Keratinocyte (primary cell): ENCODE results near the gene LMBR1. TPM values are rescaled to one million over a fixed set of nuclear protein-coding genes. Genes with fewer than 3 reads are reported as not detected.

Experiments used
- DNase-seq: peaks from one replicate; pipeline ENCODE4 v3.0.0-alpha.2; 2011; ENCODE audit warnings: low read depth, missing footprints, low spot score
- FAIRE-seq: peaks from 2 replicates; lab custom pipeline; 2011; peaks lifted over from hg19 to GRCh38; lab: Jason Lieb, UNC
- H2AFZ ChIP-seq: 2 replicates; pipeline ENCODE4 v1.6.0; 2012; ENCODE audit warnings: low read length, control low read depth, inconsistent platforms; ENCODE audit not compliant: control insufficient read depth
- H3K27ac ChIP-seq: 2 replicates; pipeline ENCODE4 v1.5.1; 2011; ENCODE audit warnings: low read length; ENCODE audit not compliant: control insufficient read depth, insufficient read depth
- H3K27me3 ChIP-seq: 3 replicates; pipeline ENCODE4 v1.6.0; 2011; ENCODE audit warnings: low read length; ENCODE audit not compliant: control insufficient read depth, insufficient read depth; ENCODE audit errors: extremely low read depth
- H3K36me3 ChIP-seq, 2 experiments: 2 replicates in 1 of 2; 3 replicates in 1 of 2; pipeline ENCODE4 v1.5.1; 2011; ENCODE audit warnings: low read length in 2 of 2, mild to moderate bottlenecking in 1 of 2; ENCODE audit not compliant: control insufficient read depth in 2 of 2, insufficient read depth in 2 of 2; ENCODE audit errors: extremely low read depth in 1 of 2
- H3K4me1 ChIP-seq: 3 replicates; pipeline ENCODE4 v1.5.1; 2011; ENCODE audit warnings: low read length; ENCODE audit not compliant: control insufficient read depth, insufficient read depth; ENCODE audit errors: extremely low read depth
- H3K4me2 ChIP-seq: 3 replicates; pipeline ENCODE4 v1.6.0; 2011; ENCODE audit warnings: low read depth, low read length; ENCODE audit not compliant: control insufficient read depth, insufficient read depth; ENCODE audit errors: extremely low read depth
- H3K4me3 ChIP-seq, 3 experiments: fragments of 200-600 bp in 1 of 3; sonication (generic) in 1 of 3; 2 replicates in 2 of 3; 3 replicates in 1 of 3; pipeline ENCODE4 v1.5.1; 2011 to 2016; ENCODE audit warnings: low read length in 3 of 3, mild to moderate bottlenecking in 3 of 3, control low read depth in 2 of 3, inconsistent platforms in 1 of 3, low read depth in 1 of 3, mixed read lengths in 1 of 3, mixed run types in 1 of 3, moderate library complexity in 1 of 3; ENCODE audit not compliant: control insufficient read depth in 2 of 3, insufficient read depth in 2 of 3; ENCODE audit errors: extremely low read depth in 1 of 3
- H3K79me2 ChIP-seq: 2 replicates; pipeline ENCODE4 v1.6.0; 2012; ENCODE audit warnings: low read length; ENCODE audit not compliant: control insufficient read depth, insufficient read depth
- H3K9ac ChIP-seq: 3 replicates; pipeline ENCODE4 v1.6.0; 2011; ENCODE audit warnings: low read length; ENCODE audit not compliant: control insufficient read depth, insufficient read depth; ENCODE audit errors: extremely low read depth
- H3K9me1 ChIP-seq: 3 replicates; pipeline ENCODE4 v1.6.0; 2011; ENCODE audit warnings: low read length; ENCODE audit not compliant: control insufficient read depth, insufficient read depth; ENCODE audit errors: extremely low read depth
- H3K9me3 ChIP-seq: 2 replicates; pipeline ENCODE4 v1.5.1; 2012; ENCODE audit warnings: low read depth, low read length; ENCODE audit not compliant: control insufficient read depth
- H4K20me1 ChIP-seq: 3 replicates; pipeline ENCODE4 v1.6.0; 2011; ENCODE audit warnings: low read length; ENCODE audit not compliant: control insufficient read depth, insufficient read depth; ENCODE audit errors: extremely low read depth
- EZH2 ChIP-seq: IDR thresholded peaks from one replicate; pipeline ENCODE4 v1.6.1; 2012; ENCODE audit warnings: inconsistent platforms, mild to moderate bottlenecking, low read length, moderate library complexity
- dilution Hi-C: fragments of 300-500 bp; cut with MboI; formaldehyde crosslinking; loops from one replicate; pipeline ENCODE4 v1.7.0; 2020; ENCODE audit warnings: low sequenced_read_pairs; ENCODE audit not compliant: extremely low pct_ligation_motif_present
- polyA plus RNA-seq, 5 experiments: library from polyadenylated mRNA; depleted of rRNA in 3 of 5; stranded (reverse) in 3 of 5; stranded (forward) in 1 of 5; unstranded in 1 of 5; fragments of >200 nt; gene quantifications; 1 replicate in 1 of 5; 2 replicates in 3 of 5; 3 replicates in 1 of 5; pipeline versions ENCODE4 v1.2.1 to v1.2.3, GENCODE V29; 2011 to 2012; ENCODE audit warnings: missing spikeins in 2 of 5, low read depth in 1 of 5, low replicate concordance in 1 of 5
- TF ChIP-seq, protein P1 (sequence below), 3 experiments: IDR thresholded peaks in 1 of 3; conservative IDR thresholded peaks in 1 of 3; optimal IDR thresholded peaks in 1 of 3; 2 replicates in 2 of 3; 3 replicates in 1 of 3; pipeline versions ENCODE3 to v1.5.1; 2011; ENCODE audit warnings: low read length in 3 of 3, mild to moderate bottlenecking in 3 of 3, moderate library complexity in 2 of 3, control low read depth in 1 of 3, inconsistent platforms in 1 of 3; ENCODE audit not compliant: insufficient read depth in 2 of 3; ENCODE audit errors: extremely low read depth in 1 of 3

LMBR1 gene
- polyA plus RNA-seq, 1 donor (not counting 4 experiments of a cell fraction or from before 2014, with no cell fraction given) = 30.2 TPM

DNA sequence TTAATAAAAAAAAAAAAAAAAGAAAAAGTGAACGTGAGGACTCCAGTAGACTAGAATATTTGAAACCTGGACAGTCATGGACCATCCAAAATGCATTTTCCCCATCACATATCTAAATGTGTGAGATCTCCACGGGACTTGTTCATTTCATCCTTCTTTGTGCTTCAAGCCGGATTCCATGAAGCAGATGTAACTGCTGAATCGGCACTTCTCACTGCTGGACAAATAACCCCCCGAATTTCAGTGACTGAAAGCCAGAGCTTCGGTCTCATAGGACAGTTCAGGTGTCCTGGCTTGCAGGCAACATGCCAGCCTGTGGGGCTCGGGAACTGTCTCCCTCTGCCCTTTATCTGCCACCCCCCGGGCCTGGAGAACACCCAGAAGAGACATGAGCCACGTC lies 219.1 kb downstream of the LMBR1 start:
- FAIRE-seq = no peak
- dilution Hi-C loops = no loop called here

DNA sequence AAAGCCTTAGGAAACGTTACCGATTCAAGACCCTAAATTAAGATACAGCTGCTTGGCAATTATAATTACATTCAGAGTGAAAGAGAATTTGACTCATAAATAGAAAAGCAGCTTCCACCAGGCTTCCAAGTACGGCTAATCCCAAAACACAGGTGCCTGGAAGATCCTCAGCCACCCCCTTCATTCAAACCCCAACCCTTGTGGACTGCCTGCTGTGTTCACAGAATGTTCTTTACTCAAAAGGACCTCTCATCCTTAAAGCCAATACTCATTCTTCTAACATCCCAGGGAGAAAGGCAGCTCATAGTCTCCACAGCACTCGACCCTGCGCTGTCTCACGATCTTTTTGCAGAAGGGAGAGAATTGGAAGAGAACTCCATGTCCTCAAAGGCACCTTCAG lies 219.5 kb downstream of the LMBR1 start:
- no peak overlapping the region for H3K4me2 ChIP-seq
- no peaks in the 10 kb centered on the region for H3K27me3 ChIP-seq
- H2AFZ ChIP-seq = no peak overlapping the region
- no peaks in the 10 kb centered on the region for H3K9me3 ChIP-seq
- FAIRE-seq = no peak
- H3K4me3 ChIP-seq = no peak overlapping the region
- DNase-seq = no peak
- H3K79me2 ChIP-seq = no peaks in the 10 kb centered on the region
- no peak overlapping the region for H3K9ac ChIP-seq
- TF ChIP-seq, protein P1, sequence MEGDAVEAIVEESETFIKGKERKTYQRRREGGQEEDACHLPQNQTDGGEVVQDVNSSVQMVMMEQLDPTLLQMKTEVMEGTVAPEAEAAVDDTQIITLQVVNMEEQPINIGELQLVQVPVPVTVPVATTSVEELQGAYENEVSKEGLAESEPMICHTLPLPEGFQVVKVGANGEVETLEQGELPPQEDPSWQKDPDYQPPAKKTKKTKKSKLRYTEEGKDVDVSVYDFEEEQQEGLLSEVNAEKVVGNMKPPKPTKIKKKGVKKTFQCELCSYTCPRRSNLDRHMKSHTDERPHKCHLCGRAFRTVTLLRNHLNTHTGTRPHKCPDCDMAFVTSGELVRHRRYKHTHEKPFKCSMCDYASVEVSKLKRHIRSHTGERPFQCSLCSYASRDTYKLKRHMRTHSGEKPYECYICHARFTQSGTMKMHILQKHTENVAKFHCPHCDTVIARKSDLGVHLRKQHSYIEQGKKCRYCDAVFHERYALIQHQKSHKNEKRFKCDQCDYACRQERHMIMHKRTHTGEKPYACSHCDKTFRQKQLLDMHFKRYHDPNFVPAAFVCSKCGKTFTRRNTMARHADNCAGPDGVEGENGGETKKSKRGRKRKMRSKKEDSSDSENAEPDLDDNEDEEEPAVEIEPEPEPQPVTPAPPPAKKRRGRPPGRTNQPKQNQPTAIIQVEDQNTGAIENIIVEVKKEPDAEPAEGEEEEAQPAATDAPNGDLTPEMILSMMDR (optimal IDR thresholded peaks at IDR 0.05 in 1 of 3, IDR thresholded peaks at IDR 0.05 in 1 of 3, conservative IDR thresholded peaks at IDR 0.05 in 1 of 3; ENCODE audit: extremely low read depth in 1 of 3, insufficient read depth in 2 of 3, low read length in 3 of 3) = no peak
- TF ChIP-seq EZH2 = no peak
- H4K20me1 ChIP-seq = no peaks in the 10 kb centered on the region
- H3K27ac ChIP-seq = no peak overlapping the region
- H3K36me3 ChIP-seq = peaks cover 0 to 5% of the 10 kb centered on the region in 2 experiments
- H3K4me1 ChIP-seq = no peaks in the 10 kb centered on the region
- H3K9me1 ChIP-seq = no peaks in the 10 kb centered on the region
- dilution Hi-C loops = no loop called here

More for the DNA sequence above, 219.1 kb downstream of the LMBR1 start:
- Histone ChIP-seq H3K4me3 (no peak overlapping the region), H3K36me3 (peaks cover 0 to 6% of the 10 kb centered on the region in 2 experiments), H3K27ac (no peak overlapping the region), H3K4me1 (no peaks in the 10 kb centered on the region), H3K79me2 (no peaks in the 10 kb centered on the region), H3K9me1 (no peaks in the 10 kb centered on the region), H3K9ac (no peak overlapping the region), H2AFZ (no peak overlapping the region), H3K9me3 (no peaks in the 10 kb centered on the region), H3K27me3 (no peaks in the 10 kb centered on the region), H4K20me1 (no peaks in the 10 kb centered on the region), H3K4me2 (no peak overlapping the region)
- no peak for TF ChIP-seq EZH2
- TF ChIP-seq, protein P1 (optimal IDR thresholded peaks at IDR 0.05 in 1 of 3, IDR thresholded peaks at IDR 0.05 in 1 of 3, conservative IDR thresholded peaks at IDR 0.05 in 1 of 3; ENCODE audit: extremely low read depth in 1 of 3, insufficient read depth in 2 of 3, low read length in 3 of 3) = no peak
- DNase-seq = no peak
